HG03432 (cell line): Measurements from ENCODE around the gene SIAE.

Experiments used
- ATAC-seq: cut with Tn5 transposase; IDR thresholded peaks from one replicate; pipeline ENCODE4 v1.9.1; 2021; ENCODE audit warnings: mild to moderate bottlenecking, moderate library complexity; ENCODE audit not compliant: unreplicated experiment

Gene SIAE, protein sequence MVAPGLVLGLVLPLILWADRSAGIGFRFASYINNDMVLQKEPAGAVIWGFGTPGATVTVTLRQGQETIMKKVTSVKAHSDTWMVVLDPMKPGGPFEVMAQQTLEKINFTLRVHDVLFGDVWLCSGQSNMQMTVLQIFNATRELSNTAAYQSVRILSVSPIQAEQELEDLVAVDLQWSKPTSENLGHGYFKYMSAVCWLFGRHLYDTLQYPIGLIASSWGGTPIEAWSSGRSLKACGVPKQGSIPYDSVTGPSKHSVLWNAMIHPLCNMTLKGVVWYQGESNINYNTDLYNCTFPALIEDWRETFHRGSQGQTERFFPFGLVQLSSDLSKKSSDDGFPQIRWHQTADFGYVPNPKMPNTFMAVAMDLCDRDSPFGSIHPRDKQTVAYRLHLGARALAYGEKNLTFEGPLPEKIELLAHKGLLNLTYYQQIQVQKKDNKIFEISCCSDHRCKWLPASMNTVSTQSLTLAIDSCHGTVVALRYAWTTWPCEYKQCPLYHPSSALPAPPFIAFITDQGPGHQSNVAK

DNA sequence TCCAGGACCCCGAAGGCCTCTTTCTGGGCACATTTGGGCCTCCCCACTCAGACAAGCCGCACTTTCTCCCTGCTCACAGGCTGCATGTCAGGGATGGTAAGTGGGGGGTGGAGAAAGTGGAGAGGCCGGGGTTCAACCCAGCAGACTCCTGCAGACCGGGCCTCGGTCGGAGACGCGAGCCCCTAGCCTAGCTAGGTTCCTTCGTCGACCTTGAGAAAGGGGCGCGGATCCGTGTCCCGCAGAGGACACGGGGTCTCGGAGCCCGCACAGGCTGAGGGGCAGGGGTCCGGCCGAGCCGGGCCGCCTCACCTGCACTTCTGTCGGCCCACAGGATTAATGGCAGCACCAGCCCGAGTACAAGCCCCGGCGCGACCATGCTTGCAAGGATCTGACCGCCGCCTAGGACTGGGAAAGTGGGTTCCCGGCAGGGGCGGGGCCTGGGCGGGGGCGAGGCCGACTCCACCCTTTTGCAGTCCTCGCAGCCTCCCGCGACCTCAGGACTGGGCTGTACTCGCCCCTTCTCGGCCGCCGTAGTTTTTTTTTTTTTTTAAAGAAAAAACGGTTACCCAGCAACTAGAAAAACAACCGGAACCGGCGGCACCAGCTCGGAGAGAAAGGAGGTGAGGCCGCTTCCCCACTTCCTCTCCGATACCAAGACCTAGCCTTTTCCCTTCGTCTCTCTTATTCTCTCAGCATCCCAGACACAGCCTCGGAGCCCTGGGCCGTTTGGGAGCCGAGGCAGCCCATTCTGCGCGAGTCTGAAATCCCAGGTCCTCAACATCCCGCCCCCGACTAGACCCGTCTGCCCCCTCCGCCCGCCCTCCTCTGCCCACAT, at the start of gene SIAE, which contains the start of gene SPA17:
SIAE (minus strand) TSS at position 407 of the 835 bp plus-strand sequence; CDS start at position 376, 31 bp downstream.
SPA17 (plus strand) TSS at position 572 of the 835 bp plus-strand sequence. CDS start 1,361 bp downstream, outside the sequence.
- ATAC-seq: peak; percentile 95

DNA sequence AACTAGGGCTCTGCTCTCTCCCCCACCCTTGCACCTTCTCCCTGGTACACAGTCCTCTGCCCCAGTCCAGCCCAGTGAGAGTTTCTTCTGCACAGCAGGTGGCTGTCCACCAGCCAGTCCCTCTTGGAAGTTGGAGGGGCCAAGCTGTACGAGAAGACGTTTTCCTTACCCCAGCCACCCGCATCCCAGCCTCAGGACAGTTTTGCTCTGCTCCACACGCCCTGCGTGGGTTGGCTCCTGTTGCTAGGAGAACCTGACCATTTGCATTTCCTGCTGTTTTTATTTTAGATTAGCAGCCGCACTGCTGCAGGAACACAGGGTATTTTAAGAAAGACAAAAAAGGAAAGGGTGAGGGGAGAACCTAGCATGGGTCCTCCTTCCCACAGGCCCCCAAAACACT, 48.6 kb upstream of the SIAE start:
- ATAC-seq: no peak

DNA sequence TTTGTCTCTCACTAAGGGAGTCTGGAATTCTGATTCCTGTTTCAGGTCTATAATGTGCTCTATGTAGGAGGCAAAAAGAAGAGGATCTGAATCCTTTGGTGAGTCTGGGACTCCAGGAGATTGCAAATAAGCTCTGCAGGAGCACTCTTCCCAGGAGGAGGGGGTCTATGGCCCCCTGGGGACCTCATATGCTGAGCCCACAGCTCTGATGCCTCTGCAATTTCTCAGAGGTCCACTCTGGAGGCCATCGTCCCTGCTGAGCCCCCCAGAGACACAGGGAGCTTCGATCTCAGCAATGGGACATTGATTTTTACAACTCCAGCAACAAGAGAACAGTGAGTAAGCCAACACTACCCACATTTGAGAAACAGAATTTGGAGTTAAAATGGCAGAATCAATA, 46.0 kb upstream of the SIAE start:
- ATAC-seq: no peak

DNA sequence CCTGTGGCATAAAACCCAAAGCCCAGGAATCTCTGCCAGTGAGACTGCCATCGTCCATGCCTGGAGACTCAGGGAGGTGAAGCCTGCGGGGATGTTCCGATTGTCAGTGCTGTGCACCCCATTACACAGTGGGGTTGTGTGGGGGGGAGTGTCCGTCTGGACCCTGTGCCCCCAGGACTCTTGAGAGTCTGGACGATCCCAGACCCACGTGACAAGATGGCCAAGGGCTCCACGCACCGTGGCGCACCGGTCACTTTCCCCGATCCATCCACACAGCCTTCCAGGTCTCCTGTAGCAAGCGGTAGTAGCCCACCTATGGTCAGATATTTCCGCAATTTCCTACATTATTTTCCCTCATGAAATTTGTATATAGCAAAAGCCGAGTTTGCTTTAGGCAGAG, 45.3 kb upstream of the SIAE start:
- no peak for ATAC-seq

DNA sequence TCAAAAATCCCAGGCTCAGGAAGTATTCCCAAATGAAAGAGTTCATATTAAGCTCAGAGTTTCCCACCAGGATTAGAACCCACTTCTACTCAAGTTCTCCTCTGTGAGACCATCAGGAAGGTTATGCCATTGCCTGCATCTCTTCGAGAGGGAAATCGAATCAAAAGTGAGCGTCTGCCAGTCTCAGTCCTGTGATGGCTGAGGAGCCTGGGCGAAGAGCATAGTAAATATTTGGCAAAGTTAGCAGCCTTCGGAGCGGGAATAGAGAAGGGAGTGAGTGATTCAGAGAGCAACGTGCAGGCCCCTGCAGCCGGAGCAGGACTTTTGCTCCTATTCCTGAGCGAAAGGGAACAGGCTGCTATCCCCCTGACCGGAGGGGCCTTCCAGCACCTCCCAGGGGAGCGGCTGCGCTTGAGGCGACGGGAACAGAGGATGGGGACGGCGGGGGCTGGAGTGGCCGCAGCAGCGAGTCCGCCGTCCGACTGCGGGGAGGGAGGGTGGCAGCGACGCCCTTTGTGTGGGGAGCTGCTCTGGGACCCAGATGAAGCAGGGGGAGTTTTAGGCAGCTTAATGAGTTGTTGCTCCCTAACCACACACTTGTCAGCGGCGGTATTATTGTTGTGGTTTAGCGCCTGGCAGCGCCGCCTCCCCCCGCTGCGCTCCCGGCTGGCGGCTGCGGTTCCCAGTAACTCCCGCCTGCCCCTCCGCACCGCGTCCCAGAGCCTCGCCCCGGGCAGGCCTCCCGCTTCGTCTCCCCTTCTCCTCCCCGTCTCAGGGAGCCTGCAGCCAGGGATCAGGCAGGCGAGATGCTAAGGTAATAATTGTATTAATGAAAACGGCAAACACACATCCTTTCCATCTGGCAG, 44.5 kb upstream of the SIAE start:
- peak; percentile 64 for ATAC-seq

DNA sequence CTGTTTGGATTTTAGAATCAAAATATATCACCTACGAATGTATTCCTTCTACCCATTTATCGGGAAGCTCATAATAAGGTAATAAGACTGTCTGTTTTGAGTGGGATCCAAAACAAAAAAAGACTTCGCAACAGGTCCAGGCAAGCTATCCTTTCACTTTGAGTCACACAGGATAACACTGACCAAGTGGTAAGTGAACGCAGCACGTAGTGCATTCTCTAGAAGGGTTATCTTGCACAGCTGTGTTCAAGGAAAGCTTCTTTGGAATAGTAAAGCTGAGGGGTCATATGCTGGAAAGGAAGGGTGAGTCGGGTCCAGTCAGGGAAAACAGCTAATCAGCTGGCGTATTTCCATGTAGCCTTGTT, 43.9 kb upstream of the SIAE start:
- peak; percentile 71 for ATAC-seq

DNA sequence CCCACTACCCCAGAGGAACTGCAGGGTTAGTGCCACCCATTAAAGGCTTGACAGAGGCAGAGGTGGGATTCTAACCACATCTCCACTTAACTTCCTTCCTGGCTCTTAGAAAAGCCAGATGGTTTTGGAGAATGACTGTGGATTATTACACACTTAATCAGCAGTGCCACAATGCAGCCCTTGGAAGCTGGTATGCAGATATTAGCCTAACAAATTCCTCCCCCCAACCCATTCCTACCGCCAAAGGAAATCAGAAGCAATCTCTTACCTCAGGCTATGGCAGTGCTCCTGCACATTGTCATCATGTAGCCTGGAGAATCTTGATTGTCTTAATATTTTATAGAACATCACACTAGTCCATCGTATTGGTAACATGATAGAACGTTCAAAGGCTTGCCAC, 43.1 kb upstream of the SIAE start:
- no peak for ATAC-seq

DNA sequence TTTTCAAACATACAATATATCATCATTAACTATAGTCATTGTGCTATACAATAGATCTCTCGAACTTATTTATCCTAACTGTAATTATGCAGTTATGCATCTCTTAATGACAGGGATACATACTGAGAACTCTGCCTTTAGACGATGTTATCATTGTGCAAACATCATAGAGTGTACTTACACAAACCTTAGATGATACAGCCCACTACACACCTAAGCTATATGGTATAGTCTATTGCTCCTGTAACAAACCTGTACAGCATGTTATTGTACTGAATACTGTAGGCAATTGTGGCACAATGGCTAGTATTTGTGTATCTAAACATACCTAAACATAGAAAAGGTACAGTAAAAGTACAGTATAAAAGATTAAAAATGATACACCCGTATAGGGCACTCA, 38.9 kb upstream of the SIAE start:
- no peak for ATAC-seq

DNA sequence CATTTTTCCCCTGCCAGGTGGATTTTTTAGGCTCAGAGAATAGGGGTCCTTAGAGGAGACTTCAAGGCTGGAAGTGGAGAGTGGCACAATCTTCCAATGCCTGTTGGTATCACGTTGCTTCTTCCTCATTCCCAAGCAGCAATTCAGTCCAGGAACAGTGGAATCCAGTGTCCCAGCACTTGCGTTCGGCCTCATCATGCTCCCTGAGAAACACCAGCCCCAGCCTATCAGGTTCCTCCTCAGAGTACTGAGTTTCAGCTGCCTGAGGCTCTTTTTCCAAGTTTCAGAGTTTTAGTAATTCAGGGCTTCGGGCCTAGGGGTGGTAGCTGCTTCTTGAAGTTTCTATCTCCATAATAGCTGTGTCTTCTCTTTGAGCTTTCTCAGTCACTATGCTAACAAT, 34.3 kb upstream of the SIAE start:
- no peak for ATAC-seq

DNA sequence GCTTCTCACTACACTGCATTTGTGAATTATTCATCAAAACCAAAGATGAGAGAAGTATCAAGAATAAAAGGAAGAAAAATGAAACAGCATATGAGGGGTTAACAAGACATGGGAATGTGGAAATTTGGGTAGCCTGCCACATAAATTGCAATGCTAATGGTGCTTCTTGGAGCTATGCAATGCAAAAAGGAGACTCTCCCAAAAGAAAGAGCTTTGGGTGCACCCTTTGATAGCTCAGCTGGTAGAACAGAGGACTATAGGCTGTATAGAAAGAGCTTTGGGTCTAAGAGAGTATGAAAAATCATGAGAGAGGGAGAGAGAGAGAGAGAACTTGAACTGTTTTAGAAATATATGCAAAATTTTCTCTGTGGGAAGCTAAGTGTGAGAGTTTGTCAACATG, 26.5 kb upstream of the SIAE start:
- ATAC-seq: no peak

DNA sequence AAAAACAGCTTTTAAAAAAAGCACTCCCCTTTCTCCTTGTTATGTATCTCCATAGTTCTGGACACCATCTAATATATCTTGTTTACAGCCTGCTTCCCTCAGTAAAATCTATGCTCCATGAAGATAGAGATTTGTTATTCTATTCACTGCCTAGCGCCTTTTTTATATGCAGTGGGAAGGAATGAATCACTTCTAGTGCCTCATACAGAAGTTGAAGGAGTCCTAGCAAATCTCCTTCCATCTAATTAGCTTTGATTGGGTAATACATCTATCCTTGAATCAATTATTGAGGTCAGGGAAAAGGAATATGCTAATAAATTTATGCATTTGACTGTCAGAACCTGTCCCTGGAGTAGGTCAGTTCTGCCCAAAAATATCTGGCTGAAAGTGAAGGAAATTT, 26.0 kb upstream of the SIAE start:
- no peak for ATAC-seq

DNA sequence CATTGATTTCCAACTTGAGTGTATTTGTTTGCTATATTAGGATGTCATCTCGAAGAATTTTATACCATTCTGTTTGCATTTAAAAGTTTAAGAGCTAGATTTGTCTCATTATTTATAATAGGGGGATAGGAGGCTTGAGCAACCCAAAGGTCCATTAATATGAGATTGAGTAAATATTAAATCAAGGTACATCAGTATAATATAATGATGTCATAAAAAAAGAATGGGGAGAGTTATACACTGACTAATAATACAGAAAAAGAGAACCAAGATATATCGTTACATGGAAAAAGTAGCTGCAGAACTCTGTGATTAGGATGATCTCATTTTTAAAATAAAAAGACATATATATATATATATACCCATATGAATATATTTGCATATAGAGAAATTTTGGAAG, 19.6 kb upstream of the SIAE start:
- ATAC-seq: no peak

DNA sequence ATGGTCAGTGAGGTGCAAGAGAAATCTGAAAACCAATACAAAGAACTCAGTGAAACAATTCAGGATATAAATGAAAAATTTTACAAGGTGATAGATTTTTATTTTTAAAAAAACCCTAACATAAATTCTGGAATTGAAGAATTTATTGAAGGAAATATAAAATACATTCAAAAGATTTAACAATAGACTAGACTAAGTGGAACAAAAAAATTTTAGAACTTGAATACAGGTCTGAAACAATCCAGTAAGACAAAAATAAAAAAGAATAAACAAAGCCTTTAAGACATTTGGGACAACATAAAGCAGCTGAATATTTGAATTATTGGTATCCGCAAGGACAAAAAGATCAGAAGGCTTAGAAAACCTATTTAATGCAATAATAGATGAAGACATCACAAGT, 8.9 kb upstream of the SIAE start:
- no peak for ATAC-seq

DNA sequence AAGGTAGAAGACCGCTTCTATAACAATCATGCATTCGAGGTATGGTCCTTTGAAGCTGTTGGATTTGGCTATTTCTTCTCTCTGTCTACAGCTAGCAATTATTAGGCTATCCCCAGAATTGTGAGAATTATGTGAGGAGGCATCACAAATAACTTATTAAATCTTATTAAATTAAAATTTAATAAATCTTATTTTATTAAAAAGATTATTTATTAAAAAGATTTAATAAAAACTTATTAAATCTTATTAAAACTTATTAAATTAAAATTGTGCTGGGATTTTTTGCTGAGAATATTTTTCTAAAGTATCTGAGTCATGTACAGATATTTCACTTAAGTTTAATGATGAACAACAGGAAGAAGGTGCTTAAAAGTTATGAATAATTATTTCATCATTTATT, 7.9 kb upstream of the SIAE start:
- ATAC-seq: no peak

DNA sequence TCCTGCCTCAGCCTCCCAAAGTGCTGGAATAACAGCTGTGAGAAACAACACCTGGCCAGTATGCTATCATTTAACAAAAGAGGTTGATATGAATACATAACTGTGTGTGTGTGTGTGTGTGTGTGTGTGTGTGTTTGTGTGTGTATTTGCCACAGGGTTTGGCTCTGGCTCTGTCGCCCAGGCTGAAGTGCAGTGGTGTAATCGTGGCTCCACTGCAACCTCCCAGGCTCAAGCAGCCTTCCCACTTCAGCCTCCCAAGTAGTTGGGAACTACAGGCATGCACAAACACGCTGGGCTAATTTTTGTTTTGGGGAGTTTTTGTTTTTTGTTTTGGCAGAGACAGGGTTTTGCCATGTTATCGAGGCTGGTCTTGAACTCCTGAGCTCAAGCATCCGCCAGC, 4.9 kb upstream of the SIAE start:
- ATAC-seq: no peak

DNA sequence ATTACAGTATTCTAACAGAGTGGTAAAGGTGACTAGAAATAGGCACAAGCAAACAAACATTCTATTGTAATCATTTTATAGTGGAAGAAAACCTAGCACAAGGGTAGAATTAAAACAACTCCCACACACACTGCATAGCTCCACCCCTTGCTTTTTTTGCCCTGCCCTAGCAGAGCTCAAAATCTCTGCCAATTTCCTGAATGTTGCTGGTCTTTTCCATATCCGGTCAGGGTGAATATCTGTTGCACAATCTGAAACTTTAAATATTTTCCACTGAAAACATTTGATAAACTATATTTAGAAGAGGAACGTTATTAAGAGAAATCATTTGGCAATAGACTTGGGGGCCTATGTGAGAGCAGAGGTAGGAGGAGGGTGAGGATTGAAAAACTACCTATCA, 2.8 kb upstream of the SIAE start:
- ATAC-seq: no peak

DNA sequence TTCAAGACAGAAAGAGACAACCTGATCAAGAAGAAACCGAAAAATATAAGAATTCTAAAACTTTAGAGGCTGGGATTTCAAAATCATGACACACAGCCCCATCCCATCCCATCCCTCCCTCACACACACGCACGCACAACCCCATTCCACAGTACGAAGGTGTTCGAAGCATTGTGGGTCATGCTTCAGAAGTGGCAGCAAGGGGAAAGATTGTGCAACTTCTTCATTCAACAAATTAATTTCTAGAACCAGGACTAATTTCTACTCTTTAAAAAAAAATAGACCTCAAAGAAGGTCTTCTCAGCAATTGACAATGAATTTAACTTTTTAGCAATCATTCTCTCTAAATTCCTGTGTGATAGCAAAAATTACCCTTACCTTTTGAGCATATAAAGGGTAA, 1.0 kb upstream of the SIAE start:
- no peak for ATAC-seq

DNA sequence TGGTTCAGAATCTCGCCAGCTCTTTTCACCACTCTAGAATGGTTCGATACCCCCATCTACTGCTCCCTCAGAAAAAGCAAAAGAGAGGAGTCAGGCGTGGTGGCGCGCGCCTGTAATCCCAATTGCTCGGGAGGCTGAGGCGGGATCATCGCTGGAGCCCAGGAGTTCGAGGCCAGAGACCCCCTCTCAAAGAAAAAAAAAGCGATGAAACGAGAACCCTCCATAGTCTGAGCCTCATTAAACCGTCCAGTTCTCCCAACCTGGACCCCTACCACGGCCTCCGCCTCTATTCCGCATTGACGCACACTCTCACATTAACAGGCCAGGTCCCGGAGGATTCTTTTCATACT, 604 bp upstream of the SIAE start:
- no peak for ATAC-seq

DNA sequence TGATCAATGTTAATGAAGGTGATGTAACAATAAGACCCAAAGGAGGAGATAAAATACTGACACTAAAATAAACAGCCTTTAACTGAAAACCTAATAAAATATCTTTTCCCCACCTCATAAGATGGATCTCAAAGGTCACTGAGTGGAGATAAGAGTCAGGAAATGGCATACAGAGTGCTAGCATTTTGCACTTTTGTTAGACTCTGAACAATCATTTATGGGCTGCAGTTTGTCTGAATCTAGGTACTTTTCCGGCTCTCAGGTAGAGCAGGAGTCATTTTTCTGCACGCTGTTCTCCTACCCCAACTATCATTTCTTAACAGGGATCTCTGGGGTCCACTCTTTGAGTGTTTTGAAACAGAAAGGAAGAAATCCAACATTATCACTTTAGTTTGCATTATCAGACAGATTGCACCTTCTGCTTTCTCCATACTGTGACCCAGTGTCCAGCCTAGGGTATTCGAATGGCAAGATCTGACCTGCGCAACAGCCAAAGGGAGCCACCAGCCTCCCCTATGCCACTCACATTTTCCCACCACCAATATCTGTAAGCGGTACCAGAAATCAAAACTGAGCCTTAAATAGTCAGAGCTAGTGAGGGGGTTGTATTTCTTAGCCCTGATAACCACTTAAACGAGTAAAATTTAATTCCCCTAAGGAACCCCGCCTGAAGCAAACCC, 863 bp downstream of the SIAE start:
- no peak for ATAC-seq

DNA sequence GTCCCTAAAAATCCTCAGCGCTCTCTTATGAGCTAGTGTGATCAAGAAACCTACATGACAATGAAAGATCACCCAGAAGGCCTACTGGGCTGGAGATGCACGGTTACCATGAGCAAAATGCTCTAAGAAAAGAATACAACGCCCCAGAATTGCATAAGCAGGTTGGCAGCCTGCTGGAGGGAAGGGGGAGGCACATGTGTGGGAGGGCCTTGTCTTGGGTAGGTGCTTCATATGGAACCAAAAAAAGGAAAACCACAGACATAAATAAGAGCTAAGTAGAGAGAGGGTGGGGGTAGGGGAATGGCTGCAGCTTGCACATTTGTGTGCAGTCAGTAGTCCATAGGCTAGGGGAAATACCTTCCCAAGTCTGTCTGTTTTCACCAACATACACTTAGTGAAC, 2.8 kb downstream of the SIAE start:
- peak; percentile 32 for ATAC-seq

DNA sequence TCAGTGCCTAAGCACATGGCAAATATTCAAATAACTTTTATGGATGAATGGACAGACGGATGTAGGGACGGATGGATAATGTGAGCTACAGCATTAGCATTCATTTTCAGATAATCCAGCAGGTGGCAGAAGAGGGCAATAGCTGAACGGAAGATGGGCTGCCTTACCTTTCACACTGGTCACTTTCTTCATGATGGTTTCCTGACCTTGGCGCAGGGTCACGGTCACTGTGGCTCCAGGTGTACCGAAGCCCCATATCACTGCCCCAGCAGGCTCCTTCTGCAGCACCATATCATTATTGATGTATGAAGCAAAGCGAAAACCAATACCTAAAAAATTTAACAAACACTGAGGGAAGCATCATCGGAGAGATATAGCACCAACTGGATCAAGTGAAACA, 4.3 kb downstream of the SIAE start:
- ATAC-seq: peak; percentile 25
